Mammary epithelial cell (primary cell): ENCODE data around the gene EIF3J.

Source experiments
- EZH2 ChIP-seq: IDR thresholded peaks from 2 replicates; pipeline ENCODE4 v1.6.1; 2012; ENCODE audit warnings: low read length, inconsistent platforms, borderline replicate concordance
- TF ChIP-seq, protein P1 (sequence below), 2 donors: IDR thresholded peaks in 1 of 2; conservative IDR thresholded peaks in 1 of 2; 2 replicates each; pipeline ENCODE4 v1.5.1; 2011 to 2012; ENCODE audit warnings: inconsistent platforms in 2 of 2, low read length in 2 of 2, mild to moderate bottlenecking in 2 of 2, control low read depth in 1 of 2, low read depth in 1 of 2; ENCODE audit not compliant: insufficient read depth in 1 of 2; ENCODE audit errors: extremely low read depth in 1 of 2

GRCh38 chr15:44492672-44493071, 44.3 kb upstream of the EIF3J start:
- TF ChIP-seq, protein P1, sequence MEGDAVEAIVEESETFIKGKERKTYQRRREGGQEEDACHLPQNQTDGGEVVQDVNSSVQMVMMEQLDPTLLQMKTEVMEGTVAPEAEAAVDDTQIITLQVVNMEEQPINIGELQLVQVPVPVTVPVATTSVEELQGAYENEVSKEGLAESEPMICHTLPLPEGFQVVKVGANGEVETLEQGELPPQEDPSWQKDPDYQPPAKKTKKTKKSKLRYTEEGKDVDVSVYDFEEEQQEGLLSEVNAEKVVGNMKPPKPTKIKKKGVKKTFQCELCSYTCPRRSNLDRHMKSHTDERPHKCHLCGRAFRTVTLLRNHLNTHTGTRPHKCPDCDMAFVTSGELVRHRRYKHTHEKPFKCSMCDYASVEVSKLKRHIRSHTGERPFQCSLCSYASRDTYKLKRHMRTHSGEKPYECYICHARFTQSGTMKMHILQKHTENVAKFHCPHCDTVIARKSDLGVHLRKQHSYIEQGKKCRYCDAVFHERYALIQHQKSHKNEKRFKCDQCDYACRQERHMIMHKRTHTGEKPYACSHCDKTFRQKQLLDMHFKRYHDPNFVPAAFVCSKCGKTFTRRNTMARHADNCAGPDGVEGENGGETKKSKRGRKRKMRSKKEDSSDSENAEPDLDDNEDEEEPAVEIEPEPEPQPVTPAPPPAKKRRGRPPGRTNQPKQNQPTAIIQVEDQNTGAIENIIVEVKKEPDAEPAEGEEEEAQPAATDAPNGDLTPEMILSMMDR (conservative IDR thresholded peaks at IDR 0.05 in 1 of 2, IDR thresholded peaks at IDR 0.05 in 1 of 2; ENCODE audit: extremely low read depth in 1 of 2, insufficient read depth in 1 of 2, low read depth in 1 of 2, low read length in 2 of 2): no peak
- TF ChIP-seq EZH2: no peak
